HUDEP-2 (cell line): Measurements from ENCODE around the gene RNU6-8.

Source experiments
- DNase-seq, 76 experiments: peaks; one replicate each; lab custom pipeline; 2025; ENCODE audit not compliant: unreplicated experiment in 76 of 76; lab: John Stamatoyannopoulos, UW

Gene RNU6-8

DNA sequence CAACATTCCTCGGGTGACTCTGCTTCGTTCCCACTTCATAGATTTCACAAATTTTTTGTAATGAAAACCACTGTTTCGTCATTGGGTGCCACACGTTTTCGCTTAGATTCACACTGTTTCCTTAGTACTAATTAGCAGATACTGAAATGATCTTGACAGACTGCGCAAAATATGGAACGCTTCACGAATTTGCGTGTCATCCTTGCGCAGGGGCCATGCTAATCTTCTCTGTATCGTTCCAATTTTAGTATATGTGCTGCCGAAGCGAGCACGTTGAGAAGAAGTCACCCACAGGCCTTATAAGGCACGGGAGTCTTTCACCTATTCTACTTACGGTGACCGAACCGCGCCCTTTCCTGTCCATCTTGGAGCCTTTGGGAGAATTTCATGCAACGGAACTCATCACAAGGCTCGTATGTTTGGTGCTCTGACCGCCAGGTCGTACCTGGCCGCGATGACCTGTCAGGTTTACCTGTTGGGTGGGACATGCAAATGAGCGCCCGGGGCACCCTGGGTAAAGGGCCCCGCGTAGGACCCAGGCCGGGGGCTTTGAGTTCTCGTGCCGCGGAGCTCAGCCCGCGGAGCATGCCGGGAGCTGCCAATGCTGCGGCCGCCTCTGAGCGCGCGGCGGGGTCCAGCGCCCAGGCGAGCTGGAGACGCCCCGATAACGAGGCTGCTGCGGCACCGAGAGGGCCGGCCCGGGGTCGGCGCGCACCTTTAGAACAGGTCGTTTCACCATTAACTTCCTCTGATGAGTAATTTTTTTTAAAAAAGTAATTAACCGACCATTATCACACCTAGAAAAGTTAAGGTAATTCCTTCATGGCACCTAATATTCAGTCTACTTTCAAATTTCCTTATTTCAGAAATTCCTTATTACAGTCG is at the start of gene RNU6-8:
RNU6-8 (minus strand) TSS at position 272 of the 885 bp plus-strand sequence.
- peak in 75 of 76 experiments; percentile 21 to 89 (median 73) for DNase-seq

- peak in 42 of 76 experiments; percentile 0 to 62 (median 33) for DNase-seq
Observed at GRCh38 chr14:32252030-32252670, 49.1 kb upstream of the RNU6-8 start.

- DNase-seq, result no peak
Observed at GRCh38 chr14:32251530-32251929, 48.5 kb upstream of the RNU6-8 start.

GRCh38 chr14:32250681-32251080 is 47.6 kb upstream of the RNU6-8 start:
- DNase-seq, result no peak

DNA sequence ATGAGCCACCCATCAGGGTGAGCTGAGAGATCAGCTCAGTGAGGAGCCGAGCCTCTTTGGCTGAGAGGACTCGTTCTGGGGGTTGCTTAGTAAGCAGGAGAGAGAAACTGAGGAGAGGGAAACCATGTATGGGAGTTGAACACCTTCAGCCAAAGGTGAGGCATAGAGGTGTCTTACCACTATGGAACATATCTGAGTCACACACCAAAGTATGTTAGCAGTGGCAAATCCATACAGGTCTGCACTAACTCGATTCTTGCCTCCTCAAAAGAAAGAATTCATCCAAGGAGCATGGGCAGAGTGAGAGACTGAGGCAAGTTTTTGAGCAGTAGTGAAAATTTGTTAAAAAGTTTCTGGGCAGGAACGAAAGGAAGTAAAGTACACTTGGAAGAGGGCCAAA is 46.7 kb upstream of the RNU6-8 start:
- no peak for DNase-seq

DNA sequence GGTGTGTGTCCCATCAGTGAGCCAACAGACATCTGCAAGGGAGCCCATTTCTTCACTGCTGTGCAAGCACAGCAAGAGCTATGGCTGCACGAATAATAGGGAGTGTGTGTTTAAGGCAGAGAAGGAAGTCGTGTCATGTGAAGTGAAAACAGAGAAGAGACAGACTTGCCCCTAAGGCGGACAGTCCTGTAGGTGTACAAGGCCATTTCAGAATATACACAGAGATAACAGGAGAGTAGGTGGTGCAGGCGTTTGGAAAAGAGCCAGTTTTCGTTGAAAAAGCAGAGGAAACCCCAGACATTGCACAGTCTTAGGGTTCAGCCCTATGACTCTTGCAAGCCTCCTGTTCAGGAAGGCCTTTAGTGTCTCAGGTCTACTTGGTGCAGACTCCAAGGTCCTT is 46.3 kb upstream of the RNU6-8 start:
- DNase-seq, result no peak

GRCh38 chr14:32246751-32247150 is 43.7 kb upstream of the RNU6-8 start:
- DNase-seq, result no peak

DNA sequence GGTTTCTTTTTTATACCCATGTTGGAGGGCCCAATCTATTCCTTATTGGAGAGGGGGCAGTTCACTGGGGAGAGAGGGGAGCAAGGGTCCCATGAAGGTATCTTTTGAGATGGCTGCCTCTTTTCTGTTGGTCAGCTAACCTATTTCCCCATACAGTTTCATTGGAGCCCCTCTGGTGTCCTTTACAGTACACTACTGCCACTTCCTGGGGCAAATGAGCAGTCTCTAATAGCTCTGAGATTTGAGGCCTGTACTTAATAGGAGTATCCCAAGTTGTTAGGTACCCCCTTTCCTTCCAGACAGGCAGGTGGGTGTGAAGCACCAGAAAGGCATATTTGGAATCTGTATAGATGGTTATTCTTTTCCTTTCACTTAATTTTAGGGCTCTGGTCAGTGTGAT is 41.3 kb upstream of the RNU6-8 start:
- DNase-seq, result no peak

DNA sequence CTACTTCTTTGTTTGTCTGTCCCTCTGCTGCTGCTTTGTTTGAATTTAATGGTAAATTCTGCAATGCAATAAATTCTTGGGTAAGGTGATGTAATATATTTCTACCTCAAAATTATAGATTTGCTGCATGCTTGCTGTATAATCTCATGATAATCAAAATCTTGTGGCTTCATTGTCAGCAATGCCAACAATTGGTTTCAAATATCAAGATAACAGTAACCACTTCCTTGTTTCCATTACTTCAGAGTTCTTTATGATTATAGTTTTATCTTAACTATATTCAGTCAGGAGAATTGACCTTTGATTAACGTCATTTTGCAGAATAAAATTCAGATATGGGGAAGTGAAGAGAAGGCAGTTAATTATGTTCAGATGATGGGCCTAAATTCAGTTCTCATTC is 30.2 kb upstream of the RNU6-8 start:
- no peak for DNase-seq

GRCh38 chr14:32232481-32232880 is 29.4 kb upstream of the RNU6-8 start:
- no peak for DNase-seq

GRCh38 chr14:32230695-32231280 is 27.7 kb upstream of the RNU6-8 start:
- DNase-seq, result no peak

DNA sequence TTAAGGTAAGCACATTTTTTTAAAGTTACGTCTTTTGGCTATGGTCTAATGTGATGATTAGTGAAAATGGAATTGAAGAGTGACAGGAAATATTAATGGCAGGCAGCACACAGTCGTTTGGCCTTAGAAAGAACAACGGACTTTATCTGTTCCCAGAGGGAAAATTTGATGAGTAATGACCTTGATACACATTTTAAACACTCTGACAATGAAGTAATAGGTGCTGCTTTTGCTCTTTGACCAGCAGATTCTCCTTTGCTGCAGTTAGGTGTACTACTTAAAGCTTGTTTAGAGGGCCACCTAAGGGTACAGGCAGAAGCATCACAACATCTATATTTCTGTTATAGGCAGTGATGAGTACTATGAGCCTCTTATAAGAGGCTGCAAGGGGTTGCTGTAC is 27.1 kb upstream of the RNU6-8 start:
- no peak for DNase-seq

- no peak for DNase-seq
Observed at GRCh38 chr14:32226056-32226455, 23.0 kb upstream of the RNU6-8 start.

- no peak for DNase-seq
Observed at GRCh38 chr14:32225378-32225920, 22.4 kb upstream of the RNU6-8 start.

- DNase-seq, result peak in 5 of 76 experiments; percentile 3 to 26 (median 14)
Observed at GRCh38 chr14:32224737-32225377, 21.8 kb upstream of the RNU6-8 start.

DNA sequence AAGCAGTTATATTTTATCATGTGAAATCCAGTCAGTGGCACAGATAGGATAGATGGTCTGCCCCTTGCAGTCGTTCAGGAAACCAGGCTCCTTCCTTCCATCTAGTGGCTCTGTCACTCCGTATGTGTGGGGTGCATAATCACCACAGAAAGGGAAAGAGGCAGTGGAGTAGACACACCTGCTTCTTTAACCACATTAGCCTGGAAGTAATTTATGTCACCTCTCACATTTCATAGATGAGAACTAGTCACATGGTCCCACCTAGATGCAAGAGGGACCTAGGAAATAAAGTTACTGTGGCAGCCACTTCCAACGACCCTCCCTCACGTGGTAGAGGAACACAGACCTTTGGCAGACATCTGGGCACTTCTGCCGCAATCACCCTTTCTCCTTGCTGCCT is 14.2 kb upstream of the RNU6-8 start:
- DNase-seq, result no peak

GRCh38 chr14:32212833-32213232 is 9.8 kb upstream of the RNU6-8 start:
- no peak for DNase-seq

DNA sequence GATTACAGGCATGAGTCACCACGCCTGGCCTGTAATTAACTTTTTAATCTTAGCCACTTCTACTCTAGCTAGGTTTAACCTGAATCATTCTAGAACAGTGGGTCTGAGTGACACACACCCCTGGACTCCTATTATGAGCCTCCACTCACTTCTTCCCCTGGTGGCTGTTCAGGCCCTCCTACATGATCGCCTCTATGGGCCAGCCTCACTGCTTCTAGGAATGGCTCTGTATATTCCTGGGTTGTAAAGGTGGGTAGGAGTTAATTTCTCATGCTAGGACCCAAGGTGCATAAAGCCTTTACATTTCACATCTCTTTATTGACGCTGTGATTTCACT is 8.0 kb upstream of the RNU6-8 start:
- DNase-seq, result no peak

DNA sequence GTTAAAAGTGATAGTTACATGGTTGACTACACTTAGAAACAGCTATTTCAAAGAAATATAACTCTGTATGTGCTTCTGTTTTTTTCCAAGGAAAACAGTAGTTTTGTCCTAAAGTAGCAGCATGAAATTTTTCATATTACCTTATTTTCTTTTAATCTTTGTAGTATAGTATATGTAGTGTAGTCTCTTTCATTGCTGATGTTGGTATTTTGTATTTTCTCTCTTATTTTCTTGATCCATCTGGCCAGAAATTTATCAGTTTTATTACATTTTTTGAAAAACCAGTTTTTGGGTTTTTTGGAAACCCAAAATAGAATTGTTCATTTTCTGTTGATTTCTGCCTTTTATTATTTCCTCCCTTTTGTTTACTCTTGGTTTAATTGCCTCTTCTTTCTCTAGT is 6.4 kb upstream of the RNU6-8 start:
- DNase-seq, result no peak

DNA sequence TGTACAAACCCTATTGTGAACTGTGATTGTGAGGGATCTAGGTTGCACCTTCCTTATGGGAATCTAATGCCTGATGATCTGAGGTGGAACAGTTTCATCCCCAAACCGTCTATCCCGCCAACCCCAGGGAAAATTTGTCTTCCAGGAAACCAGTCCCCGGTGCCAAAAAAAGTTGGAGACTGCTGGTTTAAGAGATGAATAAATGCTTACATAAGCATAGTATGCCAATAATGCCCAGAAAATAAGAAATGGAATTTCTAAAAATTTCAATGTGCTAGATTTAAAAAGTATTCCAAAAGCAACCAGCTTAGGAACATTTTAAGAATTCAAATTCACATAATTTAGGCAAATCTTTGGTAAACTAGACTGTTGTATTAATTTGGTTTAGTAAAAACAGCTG is 5.4 kb upstream of the RNU6-8 start:
- DNase-seq, result no peak

GRCh38 chr14:32206552-32206951 is 3.5 kb upstream of the RNU6-8 start:
- no peak for DNase-seq
